Osteoblast (primary cell): ENCODE data around the gene SARS1. TPM values are rescaled to one million over a fixed set of nuclear protein-coding genes. Genes with fewer than 3 reads are reported as not detected.

Experiments
- DNase-seq: peaks from one replicate; pipeline ENCODE4 v3.0.0; 2011; ENCODE audit warnings: low spot score, mixed read lengths; ENCODE audit not compliant: insufficient read length; ENCODE audit errors: missing footprints
- H2AFZ ChIP-seq: 2 replicates; pipeline ENCODE4 v1.6.0; 2011; ENCODE audit warnings: mild to moderate bottlenecking, low read length
- H3K27ac ChIP-seq: 2 replicates; pipeline ENCODE4 v1.5.1; 2011; ENCODE audit warnings: mild to moderate bottlenecking, low read depth, low read length, moderate library complexity
- H3K27me3 ChIP-seq: 2 replicates; pipeline ENCODE4 v1.6.0; 2012; ENCODE audit warnings: mild to moderate bottlenecking, control low read depth, inconsistent platforms, low read length, moderate library complexity; ENCODE audit not compliant: insufficient read depth
- H3K36me3 ChIP-seq: 2 replicates; pipeline ENCODE4 v1.5.1; 2011; ENCODE audit warnings: mild to moderate bottlenecking, low read length, control low read depth, moderate library complexity; ENCODE audit not compliant: insufficient read depth
- H3K4me1 ChIP-seq: 2 replicates; pipeline ENCODE4 v1.5.1; 2011; ENCODE audit warnings: mild to moderate bottlenecking, low read length, control low read depth, moderate library complexity; ENCODE audit not compliant: insufficient read depth
- H3K4me2 ChIP-seq: 2 replicates; pipeline ENCODE4 v1.6.0; 2011; ENCODE audit warnings: mild to moderate bottlenecking, low read length; ENCODE audit not compliant: insufficient read depth
- H3K4me3 ChIP-seq: fragments of 200-600 bp; sonication (generic); 3 replicates; pipeline ENCODE4 v1.5.1; 2012; ENCODE audit warnings: mild to moderate bottlenecking, low read length, inconsistent platforms; ENCODE audit not compliant: insufficient read depth
- H3K79me2 ChIP-seq: 2 replicates; pipeline ENCODE4 v1.6.0; 2012; ENCODE audit warnings: mild to moderate bottlenecking, low read length, control low read depth, inconsistent platforms; ENCODE audit not compliant: insufficient read depth
- H3K9me3 ChIP-seq: 2 replicates; pipeline ENCODE4 v1.5.1; 2011; ENCODE audit warnings: low read depth, low read length, control low read depth
- H4K20me1 ChIP-seq: 2 replicates; pipeline ENCODE4 v1.6.0; 2012; ENCODE audit warnings: mild to moderate bottlenecking, low read length, control low read depth; ENCODE audit not compliant: insufficient read depth
- CTCF ChIP-seq: IDR thresholded peaks from 2 replicates; pipeline ENCODE4 v1.5.1; 2011; ENCODE audit warnings: mild to moderate bottlenecking, low read depth, low read length, moderate library complexity; ENCODE audit errors: extremely low read depth
- total RNA-seq: library from RNA; depleted of rRNA; stranded (reverse); fragments of >200 nt; gene quantifications from 2 replicates; pipeline ENCODE4 v1.2.3, GENCODE V29; 2012

SARS1 gene
- total RNA-seq, 1 donor = 392 TPM

GRCh38 chr1:109256085-109256484, 42.4 kb downstream of the SARS1 start:
- no peaks in the 10 kb centered on the region for H3K79me2 ChIP-seq
- peak; percentile 73 for DNase-seq
- H3K27me3 ChIP-seq = no peaks in the 10 kb centered on the region
- peaks cover 14% of the 10 kb centered on the region for H3K4me1 ChIP-seq
- no peak overlapping the region for H3K4me3 ChIP-seq
- no peak overlapping the region for H2AFZ ChIP-seq
- TF ChIP-seq CTCF = no peak
- no peaks in the 10 kb centered on the region for H4K20me1 ChIP-seq
- no peaks in the 10 kb centered on the region for H3K9me3 ChIP-seq
- no peak overlapping the region for H3K4me2 ChIP-seq
- H3K27ac ChIP-seq = no peak overlapping the region
- H3K36me3 ChIP-seq = no peaks in the 10 kb centered on the region

- no peak for TF ChIP-seq CTCF
- Histone ChIP-seq H3K27ac (no peak overlapping the region), H2AFZ (no peak overlapping the region), H3K4me2 (no peak overlapping the region), H3K9me3 (no peaks in the 10 kb centered on the region), H3K4me1 (peaks cover 14% of the 10 kb centered on the region), H3K36me3 (no peaks in the 10 kb centered on the region), H4K20me1 (no peaks in the 10 kb centered on the region), H3K79me2 (no peaks in the 10 kb centered on the region), H3K4me3 (no peak overlapping the region), H3K27me3 (no peaks in the 10 kb centered on the region)
- peak; percentile 89 for DNase-seq
These were observed 43.4 kb downstream of the SARS1 start for GRCh38 chr1:109256971-109257681.

- no peaks in the 10 kb centered on the region for H3K9me3 ChIP-seq
- no peak for TF ChIP-seq CTCF
- DNase-seq = peak; percentile 46
- H4K20me1 ChIP-seq = no peaks in the 10 kb centered on the region
- H3K4me2 ChIP-seq = no peak overlapping the region
- H2AFZ ChIP-seq = no peak overlapping the region
- H3K27me3 ChIP-seq = no peaks in the 10 kb centered on the region
- H3K79me2 ChIP-seq = no peaks in the 10 kb centered on the region
- H3K4me1 ChIP-seq = peaks cover 14% of the 10 kb centered on the region
- no peaks in the 10 kb centered on the region for H3K36me3 ChIP-seq
- H3K4me3 ChIP-seq = no peak overlapping the region
- H3K27ac ChIP-seq = no peak overlapping the region
These were observed 44.1 kb downstream of the SARS1 start for GRCh38 chr1:109257682-109258421.
